ENCODE results near the gene GLP1R. TPM values are rescaled to one million over a fixed set of nuclear protein-coding genes. Genes with fewer than 3 reads are reported as not detected.

GLP1R gene
- total RNA-seq, 1 experiment from 2014 or later = 1.8 TPM

DNA sequence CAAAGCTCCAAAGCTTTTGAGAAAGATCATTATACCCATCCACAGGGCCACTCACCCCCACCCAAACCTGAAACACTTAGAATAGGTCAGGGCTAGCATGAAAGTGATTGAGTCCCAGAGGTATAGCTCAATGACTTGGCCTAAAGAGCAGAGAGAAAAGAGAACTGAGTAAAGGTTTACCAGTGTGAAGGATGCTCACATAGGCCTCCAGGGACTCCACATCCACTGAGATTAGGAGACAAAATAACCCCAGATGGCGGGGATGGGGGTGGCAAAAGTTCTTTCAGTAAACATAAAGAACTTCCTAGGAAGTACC, 54.2 kb downstream of the GLP1R start (continued):
- TF ChIP-seq, protein P1, sequence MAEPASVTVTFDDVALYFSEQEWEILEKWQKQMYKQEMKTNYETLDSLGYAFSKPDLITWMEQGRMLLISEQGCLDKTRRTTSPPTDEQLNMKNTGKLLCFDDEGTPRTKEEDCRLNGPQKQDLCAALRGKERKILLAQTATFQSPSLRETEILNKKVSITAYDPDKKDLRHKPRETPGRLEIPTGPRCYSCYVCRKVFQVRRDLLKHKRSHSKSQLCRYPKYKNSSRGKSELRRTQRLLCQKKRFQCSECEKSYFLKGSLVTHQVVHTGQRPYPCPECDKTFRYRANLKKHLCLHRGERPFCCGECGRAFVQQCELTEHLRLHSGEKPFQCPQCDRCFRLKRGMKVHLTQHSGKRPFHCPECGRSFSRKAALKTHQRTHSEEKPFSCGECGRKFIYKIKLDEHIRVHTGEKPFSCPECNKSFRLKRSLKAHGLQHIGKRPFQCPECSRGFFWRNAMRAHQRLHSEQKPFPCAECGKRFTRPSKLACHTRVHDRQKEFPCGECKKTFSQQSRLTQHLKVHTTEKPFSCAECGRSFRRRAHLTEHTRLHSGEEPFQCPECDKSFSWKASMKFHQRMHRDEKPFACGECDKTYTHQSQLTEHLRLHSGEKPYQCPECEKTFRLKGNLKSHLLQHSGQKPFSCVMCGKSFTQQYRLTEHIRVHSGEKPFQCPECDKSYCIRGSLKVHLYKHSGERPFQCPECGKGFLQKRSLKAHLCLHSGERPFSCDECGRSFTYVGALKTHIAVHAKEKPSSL (CRISPR knock-in tag; conservative IDR thresholded peaks at IDR 0.05) = no peak
- no peak for TF ChIP-seq TEAD1 (CRISPR knock-in tag; IDR thresholded peaks at IDR 0.05)
- TF ChIP-seq CREB1 (CRISPR knock-in tag; IDR thresholded peaks at IDR 0.05) = no peak
- TF ChIP-seq RELA (CRISPR knock-in tag; IDR thresholded peaks at IDR 0.05; ENCODE audit: borderline replicate concordance) = no peak
- TF ChIP-seq MYBL2 (CRISPR knock-in tag; IDR thresholded peaks at IDR 0.05) = no peak
- no peak for TF ChIP-seq ZNF396 (CRISPR knock-in tag; IDR thresholded peaks at IDR 0.05; ENCODE audit: borderline replicate concordance)
- no peak for TF ChIP-seq SP1 (CRISPR knock-in tag; conservative IDR thresholded peaks at IDR 0.05)
- TF ChIP-seq, protein P2, sequence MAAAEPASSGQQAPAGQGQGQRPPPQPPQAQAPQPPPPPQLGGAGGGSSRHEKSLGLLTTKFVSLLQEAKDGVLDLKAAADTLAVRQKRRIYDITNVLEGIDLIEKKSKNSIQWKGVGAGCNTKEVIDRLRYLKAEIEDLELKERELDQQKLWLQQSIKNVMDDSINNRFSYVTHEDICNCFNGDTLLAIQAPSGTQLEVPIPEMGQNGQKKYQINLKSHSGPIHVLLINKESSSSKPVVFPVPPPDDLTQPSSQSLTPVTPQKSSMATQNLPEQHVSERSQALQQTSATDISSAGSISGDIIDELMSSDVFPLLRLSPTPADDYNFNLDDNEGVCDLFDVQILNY (CRISPR knock-in tag; IDR thresholded peaks at IDR 0.05) = no peak
- no peak for TF ChIP-seq NR3C1 (CRISPR knock-in tag; conservative IDR thresholded peaks at IDR 0.05; ENCODE audit: low read depth)

DNA sequence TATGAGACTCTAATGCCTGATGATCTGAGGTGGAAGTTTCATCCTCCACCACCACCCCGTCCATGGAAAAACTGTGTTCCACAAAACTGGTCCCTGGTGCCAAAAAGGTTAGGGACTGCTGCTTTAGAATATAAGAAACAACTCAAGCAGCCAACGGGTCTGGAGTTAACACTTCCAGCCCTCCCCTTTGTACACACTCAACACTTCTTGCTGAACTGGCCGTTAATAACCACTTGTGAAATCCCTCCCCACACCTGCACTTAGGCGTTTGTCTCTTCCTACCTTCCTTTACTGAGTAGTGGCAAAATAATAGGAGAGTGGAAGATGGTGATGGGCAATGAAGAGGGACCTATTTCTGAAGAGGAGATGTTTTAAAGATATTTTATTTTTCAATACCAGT, 55.9 kb downstream of the GLP1R start:
- H3K9me3 Mint-ChIP-seq = no peaks in the 10 kb centered on the region
- ATAC-seq = no peak
- peaks cover 6% of the 10 kb centered on the region; the same call in 1 of the 2 replicates for H3K4me1 Mint-ChIP-seq
- DNase-seq (ENCODE audit: low spot score) = no peak
- TF ChIP-seq, protein P3, sequence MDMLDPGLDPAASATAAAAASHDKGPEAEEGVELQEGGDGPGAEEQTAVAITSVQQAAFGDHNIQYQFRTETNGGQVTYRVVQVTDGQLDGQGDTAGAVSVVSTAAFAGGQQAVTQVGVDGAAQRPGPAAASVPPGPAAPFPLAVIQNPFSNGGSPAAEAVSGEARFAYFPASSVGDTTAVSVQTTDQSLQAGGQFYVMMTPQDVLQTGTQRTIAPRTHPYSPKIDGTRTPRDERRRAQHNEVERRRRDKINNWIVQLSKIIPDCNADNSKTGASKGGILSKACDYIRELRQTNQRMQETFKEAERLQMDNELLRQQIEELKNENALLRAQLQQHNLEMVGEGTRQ (CRISPR knock-in tag; IDR thresholded peaks at IDR 0.05) = no peak
- TF ChIP-seq ZNF317 (CRISPR knock-in tag; IDR thresholded peaks at IDR 0.05; ENCODE audit: borderline replicate concordance, low read depth) = no peak
- TF ChIP-seq TEAD1 (CRISPR knock-in tag; IDR thresholded peaks at IDR 0.05) = no peak
- TF ChIP-seq, protein P4, sequence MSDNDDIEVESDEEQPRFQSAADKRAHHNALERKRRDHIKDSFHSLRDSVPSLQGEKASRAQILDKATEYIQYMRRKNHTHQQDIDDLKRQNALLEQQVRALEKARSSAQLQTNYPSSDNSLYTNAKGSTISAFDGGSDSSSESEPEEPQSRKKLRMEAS (CRISPR knock-in tag; IDR thresholded peaks at IDR 0.05) = no peak
- TF ChIP-seq, protein P5, sequence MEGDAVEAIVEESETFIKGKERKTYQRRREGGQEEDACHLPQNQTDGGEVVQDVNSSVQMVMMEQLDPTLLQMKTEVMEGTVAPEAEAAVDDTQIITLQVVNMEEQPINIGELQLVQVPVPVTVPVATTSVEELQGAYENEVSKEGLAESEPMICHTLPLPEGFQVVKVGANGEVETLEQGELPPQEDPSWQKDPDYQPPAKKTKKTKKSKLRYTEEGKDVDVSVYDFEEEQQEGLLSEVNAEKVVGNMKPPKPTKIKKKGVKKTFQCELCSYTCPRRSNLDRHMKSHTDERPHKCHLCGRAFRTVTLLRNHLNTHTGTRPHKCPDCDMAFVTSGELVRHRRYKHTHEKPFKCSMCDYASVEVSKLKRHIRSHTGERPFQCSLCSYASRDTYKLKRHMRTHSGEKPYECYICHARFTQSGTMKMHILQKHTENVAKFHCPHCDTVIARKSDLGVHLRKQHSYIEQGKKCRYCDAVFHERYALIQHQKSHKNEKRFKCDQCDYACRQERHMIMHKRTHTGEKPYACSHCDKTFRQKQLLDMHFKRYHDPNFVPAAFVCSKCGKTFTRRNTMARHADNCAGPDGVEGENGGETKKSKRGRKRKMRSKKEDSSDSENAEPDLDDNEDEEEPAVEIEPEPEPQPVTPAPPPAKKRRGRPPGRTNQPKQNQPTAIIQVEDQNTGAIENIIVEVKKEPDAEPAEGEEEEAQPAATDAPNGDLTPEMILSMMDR (IDR thresholded peaks at IDR 0.05) = no peak
- no peak for TF ChIP-seq NR3C1 (CRISPR knock-in tag; conservative IDR thresholded peaks at IDR 0.05; ENCODE audit: low read depth)
- no peak for TF ChIP-seq JUN (CRISPR knock-in tag; IDR thresholded peaks at IDR 0.05)
- no peak for TF ChIP-seq MYBL2 (CRISPR knock-in tag; IDR thresholded peaks at IDR 0.05)
- no peak for TF ChIP-seq ZNF232 (CRISPR knock-in tag; IDR thresholded peaks at IDR 0.05)
- no peak for TF ChIP-seq ZBTB21 (CRISPR knock-in tag; IDR thresholded peaks at IDR 0.05; ENCODE audit: borderline replicate concordance)
- no peak overlapping the region for H3K27ac Mint-ChIP-seq
- H3K27me3 Mint-ChIP-seq (ENCODE audit: low read depth) = no peaks in the 10 kb centered on the region
- no peak overlapping the region for H3K4me3 Mint-ChIP-seq
- CTCF ChIA-PET = interaction anchor here (1.2 kb wide), 1 partner anchor 105 kb away, joined by 3 read pairs; no protein-coding TSS in a partner anchor
- POLR2A ChIA-PET = no interaction called here
- H3K36me3 Mint-ChIP-seq = no peaks in the 10 kb centered on the region

DNA sequence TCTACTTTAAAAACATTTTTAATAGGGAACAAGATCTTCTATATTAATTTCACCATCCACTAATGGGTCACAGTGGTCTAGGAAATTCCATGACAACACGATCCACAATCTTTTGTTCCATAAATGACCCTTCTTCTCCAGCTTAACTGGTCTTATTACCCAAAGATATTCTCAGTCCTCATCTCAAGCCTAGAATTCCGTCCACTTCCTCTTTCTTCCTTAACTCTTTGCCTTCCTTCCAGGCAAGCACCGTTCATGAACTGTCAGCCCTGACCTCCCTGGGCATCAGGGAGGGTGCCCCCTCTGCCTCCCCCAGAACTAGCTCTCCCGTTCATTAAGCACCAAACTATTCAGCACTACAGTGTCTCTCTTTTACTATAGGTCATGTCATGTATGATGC, 58.5 kb downstream of the GLP1R start:
- Mint-ChIP-seq H3K36me3 (no peaks in the 10 kb centered on the region), H3K27me3 (ENCODE audit: low read depth) (no peaks in the 10 kb centered on the region), H3K4me3 (no peak overlapping the region), H3K9me3 (no peaks in the 10 kb centered on the region), H3K4me1 (no peaks in the 10 kb centered on the region), H3K27ac (no peak overlapping the region)
- DNase-seq (ENCODE audit: low spot score) (no peak), ATAC-seq (no peak)
- ChIA-PET POLR2A (no interaction called here), CTCF (no interaction called here)
- TF ChIP-seq ZNF423 (CRISPR knock-in tag; IDR thresholded peaks at IDR 0.05) (no peak), TEAD1 (CRISPR knock-in tag; IDR thresholded peaks at IDR 0.05) (no peak), ETV6 (CRISPR knock-in tag; IDR thresholded peaks at IDR 0.05) (no peak), ZBTB21 (CRISPR knock-in tag; IDR thresholded peaks at IDR 0.05; ENCODE audit: borderline replicate concordance) (no peak), OVOL2 (CRISPR knock-in tag; IDR thresholded peaks at IDR 0.05; ENCODE audit: borderline replicate concordance) (no peak), JUN (CRISPR knock-in tag; IDR thresholded peaks at IDR 0.05) (no peak)
- TF ChIP-seq, protein P6, sequence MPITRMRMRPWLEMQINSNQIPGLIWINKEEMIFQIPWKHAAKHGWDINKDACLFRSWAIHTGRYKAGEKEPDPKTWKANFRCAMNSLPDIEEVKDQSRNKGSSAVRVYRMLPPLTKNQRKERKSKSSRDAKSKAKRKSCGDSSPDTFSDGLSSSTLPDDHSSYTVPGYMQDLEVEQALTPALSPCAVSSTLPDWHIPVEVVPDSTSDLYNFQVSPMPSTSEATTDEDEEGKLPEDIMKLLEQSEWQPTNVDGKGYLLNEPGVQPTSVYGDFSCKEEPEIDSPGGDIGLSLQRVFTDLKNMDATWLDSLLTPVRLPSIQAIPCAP (CRISPR knock-in tag; IDR thresholded peaks at IDR 0.05) = no peak
- TF ChIP-seq, protein P7, sequence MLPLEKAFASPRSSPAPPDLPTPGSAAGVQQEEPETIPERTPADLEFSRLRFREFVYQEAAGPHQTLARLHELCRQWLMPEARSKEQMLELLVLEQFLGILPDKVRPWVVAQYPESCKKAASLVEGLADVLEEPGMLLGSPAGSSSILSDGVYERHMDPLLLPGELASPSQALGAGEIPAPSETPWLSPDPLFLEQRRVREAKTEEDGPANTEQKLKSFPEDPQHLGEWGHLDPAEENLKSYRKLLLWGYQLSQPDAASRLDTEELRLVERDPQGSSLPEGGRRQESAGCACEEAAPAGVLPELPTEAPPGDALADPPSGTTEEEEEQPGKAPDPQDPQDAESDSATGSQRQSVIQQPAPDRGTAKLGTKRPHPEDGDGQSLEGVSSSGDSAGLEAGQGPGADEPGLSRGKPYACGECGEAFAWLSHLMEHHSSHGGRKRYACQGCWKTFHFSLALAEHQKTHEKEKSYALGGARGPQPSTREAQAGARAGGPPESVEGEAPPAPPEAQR (CRISPR knock-in tag; IDR thresholded peaks at IDR 0.05) = no peak
- TF ChIP-seq, protein P8, sequence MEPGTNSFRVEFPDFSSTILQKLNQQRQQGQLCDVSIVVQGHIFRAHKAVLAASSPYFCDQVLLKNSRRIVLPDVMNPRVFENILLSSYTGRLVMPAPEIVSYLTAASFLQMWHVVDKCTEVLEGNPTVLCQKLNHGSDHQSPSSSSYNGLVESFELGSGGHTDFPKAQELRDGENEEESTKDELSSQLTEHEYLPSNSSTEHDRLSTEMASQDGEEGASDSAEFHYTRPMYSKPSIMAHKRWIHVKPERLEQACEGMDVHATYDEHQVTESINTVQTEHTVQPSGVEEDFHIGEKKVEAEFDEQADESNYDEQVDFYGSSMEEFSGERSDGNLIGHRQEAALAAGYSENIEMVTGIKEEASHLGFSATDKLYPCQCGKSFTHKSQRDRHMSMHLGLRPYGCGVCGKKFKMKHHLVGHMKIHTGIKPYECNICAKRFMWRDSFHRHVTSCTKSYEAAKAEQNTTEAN (CRISPR knock-in tag; IDR thresholded peaks at IDR 0.05) = no peak

Measured in WTC11 (cell line).